Endothelial cell (in vitro differentiated cells): ENCODE measurements around the gene EFTUD2. TPM values are rescaled to one million over a fixed set of nuclear protein-coding genes. Genes with fewer than 3 reads are reported as not detected.
A peak's percentile ranks its signal among the peaks of the same experiment; 100 is the strongest.

Experiments
- DNase-seq: peaks from one replicate; pipeline ENCODE4 v3.0.0; 2021; ENCODE audit warnings: low spot score
- H3K27ac Mint-ChIP-seq: one replicate; pipeline ENCODE4 v1.8.0; 2021; ENCODE audit warnings: mixed read lengths, inconsistent platforms; ENCODE audit not compliant: unreplicated experiment
- H3K27me3 Mint-ChIP-seq: one replicate; pipeline ENCODE4 v1.8.0; 2021; ENCODE audit warnings: mild to moderate bottlenecking, moderate library complexity, mixed read lengths, inconsistent platforms; ENCODE audit not compliant: unreplicated experiment
- H3K36me3 Mint-ChIP-seq: one replicate; pipeline ENCODE4 v1.8.0; 2021; ENCODE audit warnings: mild to moderate bottlenecking, low read depth, mixed read lengths, inconsistent platforms; ENCODE audit not compliant: unreplicated experiment
- H3K4me1 Mint-ChIP-seq: one replicate; pipeline ENCODE4 v1.8.0; 2021; ENCODE audit warnings: mild to moderate bottlenecking, mixed read lengths, inconsistent platforms; ENCODE audit not compliant: unreplicated experiment
- H3K4me3 Mint-ChIP-seq: one replicate; pipeline ENCODE4 v1.8.0; 2021; ENCODE audit warnings: mild to moderate bottlenecking, mixed read lengths, inconsistent platforms; ENCODE audit not compliant: unreplicated experiment
- H3K9me3 Mint-ChIP-seq: one replicate; pipeline ENCODE4 v1.8.0; 2021; ENCODE audit warnings: mixed read lengths, inconsistent platforms; ENCODE audit not compliant: unreplicated experiment
- CTCF ChIP-seq: fragments of 200-600 bp; sonication (generic); IDR thresholded peaks from one replicate; pipeline ENCODE4 v1.5.0; 2021; ENCODE audit warnings: antibody characterized with exemption; ENCODE audit not compliant: unreplicated experiment
- total RNA-seq: library from RNA; stranded (reverse); fragmentation: NEBNext Ultra II Directional; extraction: Animal tissue kit (Norgen Biotek cat#: 25700); gene quantifications from one replicate; pipeline ENCODE4 v1.2.1, GENCODE V29; 2021; ENCODE audit not compliant: unreplicated experiment

Gene EFTUD2
- total RNA-seq, 1 donor from 2014 or later, result 154 TPM

- no peak overlapping the region for H3K4me3 Mint-ChIP-seq
- no peaks in the 10 kb centered on the region for H3K9me3 Mint-ChIP-seq
- TF ChIP-seq CTCF, result no peak
- H3K27me3 Mint-ChIP-seq, result peaks cover 6% of the 10 kb centered on the region
- H3K36me3 Mint-ChIP-seq, result peaks cover under 1% of the 10 kb centered on the region
- H3K4me1 Mint-ChIP-seq, result no peaks in the 10 kb centered on the region
- peak overlapping the region; percentile 57 for H3K27ac Mint-ChIP-seq
- no peak for DNase-seq
These were observed 22.1 kb upstream of the EFTUD2 start for GRCh38 chr17:44921122-44921882.

GRCh38 chr17:44920565-44920940, 21.3 kb upstream of the EFTUD2 start:
- H3K4me1 Mint-ChIP-seq, result no peaks in the 10 kb centered on the region
- no peak overlapping the region for H3K27ac Mint-ChIP-seq
- TF ChIP-seq CTCF, result no peak
- H3K9me3 Mint-ChIP-seq, result no peaks in the 10 kb centered on the region
- DNase-seq, result no peak
- no peaks in the 10 kb centered on the region for H3K36me3 Mint-ChIP-seq
- H3K27me3 Mint-ChIP-seq, result peaks cover 7% of the 10 kb centered on the region
- H3K4me3 Mint-ChIP-seq, result no peak overlapping the region

- Mint-ChIP-seq H3K4me1 (no peaks in the 10 kb centered on the region), H3K36me3 (no peaks in the 10 kb centered on the region), H3K4me3 (no peak overlapping the region), H3K9me3 (no peaks in the 10 kb centered on the region), H3K27ac (no peak overlapping the region), H3K27me3 (peaks cover 7% of the 10 kb centered on the region)
- peak; percentile 53 for TF ChIP-seq CTCF
- peak; percentile 76 for DNase-seq
These were observed 20.8 kb upstream of the EFTUD2 start for GRCh38 chr17:44919885-44920564.

- no peak for TF ChIP-seq CTCF
- no peak overlapping the region for H3K27ac Mint-ChIP-seq
- no peaks in the 10 kb centered on the region for H3K4me1 Mint-ChIP-seq
- no peak overlapping the region for H3K4me3 Mint-ChIP-seq
- H3K27me3 Mint-ChIP-seq, result peaks cover 7% of the 10 kb centered on the region
- no peaks in the 10 kb centered on the region for H3K36me3 Mint-ChIP-seq
- H3K9me3 Mint-ChIP-seq, result no peaks in the 10 kb centered on the region
- DNase-seq, result no peak
These were observed 20.2 kb upstream of the EFTUD2 start for GRCh38 chr17:44919411-44919810.

GRCh38 chr17:44918006-44918405, 18.8 kb upstream of the EFTUD2 start:
- no peak for TF ChIP-seq CTCF
- no peak overlapping the region for H3K27ac Mint-ChIP-seq
- H3K4me3 Mint-ChIP-seq, result no peak overlapping the region
- peaks cover 10% of the 10 kb centered on the region for H3K27me3 Mint-ChIP-seq
- no peak for DNase-seq
- no peaks in the 10 kb centered on the region for H3K9me3 Mint-ChIP-seq
- H3K36me3 Mint-ChIP-seq, result peaks cover 4% of the 10 kb centered on the region
- H3K4me1 Mint-ChIP-seq, result peaks cover 5% of the 10 kb centered on the region
